SH-SY5Y (cell line): Measurements from ENCODE around the gene TSPAN5.

Experiments
- GATA2 ChIP-seq: IDR thresholded peaks from 2 replicates; pipeline ENCODE4 v1.6.1; 2011; ENCODE audit warnings: mild to moderate bottlenecking, low read depth, low read length
- GATA3 ChIP-seq: IDR thresholded peaks from 2 replicates; pipeline ENCODE4 v1.6.1; 2011; ENCODE audit warnings: low read depth, mild to moderate bottlenecking, low read length, moderate library complexity

TSPAN5 gene

GRCh38 chr4:98659741-98660462, 1.5 kb upstream of the TSPAN5 start:
- TF ChIP-seq GATA2 (no peak), GATA3 (no peak)

DNA sequence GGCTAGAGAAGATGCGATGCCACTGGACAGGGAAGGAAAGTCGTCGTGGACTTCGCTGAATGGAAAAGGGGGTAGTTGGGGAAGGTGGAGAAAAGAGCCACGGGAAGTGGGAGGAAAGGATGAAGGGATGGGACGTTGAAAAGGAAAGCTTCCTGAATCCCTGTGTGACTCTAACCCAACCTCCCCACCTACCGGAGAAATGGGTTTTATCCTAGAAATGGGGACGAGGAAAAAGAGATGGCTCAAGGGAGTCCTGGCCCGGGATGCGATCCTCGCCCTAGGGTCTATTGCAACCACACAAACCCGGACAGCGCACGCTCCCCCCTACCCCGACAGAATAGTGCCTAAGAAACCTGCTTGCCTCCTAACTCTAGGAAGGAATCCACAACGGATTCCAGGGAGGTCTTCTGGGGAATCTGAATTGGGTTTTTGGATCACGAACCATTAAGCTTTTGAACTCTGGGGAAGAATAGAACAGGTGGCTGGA, 738 bp upstream of the TSPAN5 start:
- TF ChIP-seq GATA3 (no peak), GATA2 (no peak)

- TF ChIP-seq GATA3: peak; percentile 62; the same call in 1 of the 2 replicates
- peak; percentile 96 for TF ChIP-seq GATA2
Measured at GRCh38 chr4:98657531-98658286, 702 bp downstream of the TSPAN5 start.

DNA sequence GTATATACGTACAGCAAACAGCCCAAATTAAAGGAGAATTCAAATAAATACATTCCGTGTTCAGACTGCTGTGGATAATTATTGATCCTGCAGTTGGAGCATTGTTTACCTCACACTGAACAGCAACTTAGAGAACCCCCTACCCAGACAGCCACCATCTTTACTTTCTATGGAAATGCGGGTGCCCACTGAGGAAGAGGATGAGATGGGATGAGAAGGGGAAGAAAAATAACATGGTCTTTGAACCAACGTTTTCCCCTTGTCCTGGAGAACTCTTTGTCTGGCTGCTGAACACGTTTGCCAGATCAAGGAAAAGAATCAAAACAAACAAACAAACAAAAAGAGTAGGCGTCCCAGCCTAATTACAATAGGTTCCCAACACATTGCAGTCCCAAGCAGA, 1.5 kb downstream of the TSPAN5 start:
- TF ChIP-seq GATA3 (no peak), GATA2 (no peak)

GRCh38 chr4:98656443-98656842, 2.0 kb downstream of the TSPAN5 start:
- TF ChIP-seq GATA3 (no peak), GATA2 (no peak)

- no peak for TF ChIP-seq GATA2
- TF ChIP-seq GATA3: no peak
Measured at GRCh38 chr4:98653890-98654867, 4.2 kb downstream of the TSPAN5 start.

- TF ChIP-seq GATA3: no peak
- no peak for TF ChIP-seq GATA2
Measured at GRCh38 chr4:98652996-98653395, 5.4 kb downstream of the TSPAN5 start.

- no peak for TF ChIP-seq GATA2
- no peak for TF ChIP-seq GATA3
Measured at GRCh38 chr4:98648602-98649001, 9.8 kb downstream of the TSPAN5 start.

GRCh38 chr4:98646422-98646821, 12.0 kb downstream of the TSPAN5 start:
- no peak for TF ChIP-seq GATA3
- no peak for TF ChIP-seq GATA2

- TF ChIP-seq GATA2 (no peak), GATA3 (no peak)
Measured at GRCh38 chr4:98645527-98645926, 12.9 kb downstream of the TSPAN5 start.

DNA sequence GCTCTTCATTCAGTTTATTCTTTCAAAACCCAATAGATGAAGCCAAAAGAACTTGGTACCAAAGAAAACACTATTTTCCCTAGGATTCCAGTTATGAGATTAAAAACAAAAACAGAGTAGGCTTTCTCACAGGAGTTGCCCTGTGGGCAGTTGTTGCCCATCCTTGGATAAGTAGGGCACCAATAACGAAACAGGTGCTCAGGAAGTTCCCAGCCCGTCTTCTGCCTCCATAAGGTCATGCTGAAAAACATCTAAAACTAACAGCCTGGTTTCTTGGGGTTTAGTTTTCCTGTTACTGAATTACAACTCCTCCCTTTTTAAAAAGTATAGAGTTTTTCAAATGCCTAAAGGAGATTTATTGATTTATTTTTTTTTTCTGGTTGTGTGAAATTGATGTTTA, 14.7 kb downstream of the TSPAN5 start:
- TF ChIP-seq GATA2 (no peak), GATA3 (no peak)

DNA sequence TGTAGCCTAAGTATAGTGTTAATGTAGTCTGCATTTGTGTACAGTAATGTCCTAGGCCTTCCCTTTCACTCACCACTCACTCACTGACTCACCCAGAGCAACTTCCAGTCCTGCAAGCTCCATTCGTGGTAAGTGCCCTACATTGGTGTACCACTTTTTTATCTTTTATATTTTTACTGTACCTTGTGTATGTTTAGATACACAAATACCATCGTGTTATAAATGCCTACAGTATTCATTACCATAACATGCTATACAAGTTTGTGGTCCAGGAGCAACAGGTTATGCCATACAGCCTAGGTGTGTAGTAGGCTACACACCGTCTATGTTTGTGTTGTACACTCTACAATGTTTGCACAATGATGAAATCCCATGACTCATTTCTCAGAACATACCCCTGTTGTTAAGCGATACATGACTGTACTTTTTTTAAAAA, 15.4 kb downstream of the TSPAN5 start:
- TF ChIP-seq GATA3 (no peak), GATA2 (no peak)

DNA sequence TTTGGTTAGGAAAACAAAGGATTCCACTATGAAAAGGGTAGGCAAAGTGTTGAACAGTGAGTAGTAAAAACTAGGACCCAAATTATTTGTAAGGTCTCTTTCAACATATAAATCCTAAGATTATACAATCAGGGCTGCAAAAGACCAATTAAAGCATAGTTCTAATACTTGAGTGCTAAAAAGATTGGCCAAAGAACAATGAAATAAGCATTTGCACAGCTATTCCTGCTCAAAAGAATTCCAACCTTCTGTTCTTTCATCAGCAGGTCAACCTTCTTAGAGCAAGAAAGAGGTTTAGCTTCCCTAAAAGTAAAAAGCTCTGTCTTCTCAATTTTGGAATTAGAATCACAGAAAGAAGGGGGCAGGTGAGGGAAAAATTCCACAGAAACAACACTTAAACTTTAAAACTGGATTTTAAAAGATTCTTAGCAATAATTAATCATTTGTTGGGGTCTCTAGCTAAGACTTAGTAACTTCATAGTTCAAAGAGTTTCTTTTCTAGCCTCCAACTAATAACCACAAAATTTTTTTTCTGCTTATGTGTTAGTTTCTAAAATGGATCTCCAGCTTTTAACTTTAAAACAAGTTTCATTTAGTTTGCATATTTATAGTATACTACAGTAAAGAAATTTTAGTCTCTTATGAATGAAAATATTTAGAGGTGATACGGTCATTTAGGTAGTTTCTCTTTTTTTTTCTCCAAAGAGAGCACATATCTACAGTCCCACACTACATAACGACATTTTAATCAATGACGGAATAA, 16.3 kb downstream of the TSPAN5 start:
- TF ChIP-seq GATA3 (no peak), GATA2 (no peak)

DNA sequence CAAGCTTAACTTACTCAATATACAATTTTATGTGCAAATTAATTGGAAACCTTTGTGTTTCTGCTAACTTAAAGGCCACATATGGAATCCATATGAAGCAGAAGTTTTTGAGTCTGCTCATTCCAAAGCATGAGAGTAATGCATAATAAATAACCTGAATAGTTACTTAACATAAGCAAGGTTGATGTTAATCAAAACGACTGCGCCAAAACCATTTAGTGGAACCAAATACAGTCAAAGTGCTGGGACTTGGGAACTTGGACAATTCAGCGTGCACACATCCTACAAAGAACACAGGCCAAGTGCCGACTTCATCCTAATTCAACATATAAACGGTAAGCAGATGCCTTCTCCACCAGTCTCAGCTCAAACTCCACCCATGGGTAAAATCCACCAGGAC, 17.0 kb downstream of the TSPAN5 start:
- TF ChIP-seq GATA2 (no peak), GATA3 (no peak)
